ENCODE data around the gene LLCFC1.

The LLCFC1 gene

DNA sequence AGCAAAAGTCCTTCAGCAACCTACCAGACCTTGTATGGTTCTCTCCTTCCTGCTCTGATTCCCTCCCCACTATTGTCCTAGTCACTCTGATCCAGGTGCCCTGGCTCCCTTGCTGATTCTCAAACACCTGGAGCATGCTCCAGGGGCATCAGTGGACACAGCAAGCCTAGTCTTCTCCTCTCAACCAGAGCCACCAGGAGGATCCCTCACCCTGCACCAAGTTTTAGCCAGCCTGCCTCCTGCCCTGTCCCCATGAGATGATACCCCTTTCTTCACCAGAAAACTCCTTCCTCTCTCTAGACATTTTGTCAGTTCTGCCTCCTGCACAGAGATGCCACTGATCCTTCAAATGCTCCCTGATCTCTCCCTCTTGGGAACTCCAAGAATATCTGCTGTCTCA lies 11.0 kb downstream of the LLCFC1 start:
- peaks cover 5% of the 10 kb centered on the region for H3K4me1 ChIP-seq (ENCODE audit: low read depth, poor library complexity, severe bottlenecking)
- H3K79me2 ChIP-seq (ENCODE audit: insufficient read depth, low read depth) = no peaks in the 10 kb centered on the region
- no peaks in the 10 kb centered on the region for H3K27me3 ChIP-seq (ENCODE audit: insufficient read depth, low read depth)
- no peaks in the 10 kb centered on the region for H3K36me3 ChIP-seq (ENCODE audit: insufficient read depth)
- no peak overlapping the region for H3K4me2 ChIP-seq
- no peak overlapping the region for H2AFZ ChIP-seq (ENCODE audit: low read depth)
- H3K4me3 ChIP-seq (IDR thresholded peaks at IDR 0.05; ENCODE audit: insufficient read depth, low read depth, low read length) = no peak overlapping the region
- no peak overlapping the region for H3K9ac ChIP-seq
- no peak overlapping the region for H3K27ac ChIP-seq
- H4K20me1 ChIP-seq (ENCODE audit: insufficient read depth) = no peaks in the 10 kb centered on the region
- TF ChIP-seq, protein P1, sequence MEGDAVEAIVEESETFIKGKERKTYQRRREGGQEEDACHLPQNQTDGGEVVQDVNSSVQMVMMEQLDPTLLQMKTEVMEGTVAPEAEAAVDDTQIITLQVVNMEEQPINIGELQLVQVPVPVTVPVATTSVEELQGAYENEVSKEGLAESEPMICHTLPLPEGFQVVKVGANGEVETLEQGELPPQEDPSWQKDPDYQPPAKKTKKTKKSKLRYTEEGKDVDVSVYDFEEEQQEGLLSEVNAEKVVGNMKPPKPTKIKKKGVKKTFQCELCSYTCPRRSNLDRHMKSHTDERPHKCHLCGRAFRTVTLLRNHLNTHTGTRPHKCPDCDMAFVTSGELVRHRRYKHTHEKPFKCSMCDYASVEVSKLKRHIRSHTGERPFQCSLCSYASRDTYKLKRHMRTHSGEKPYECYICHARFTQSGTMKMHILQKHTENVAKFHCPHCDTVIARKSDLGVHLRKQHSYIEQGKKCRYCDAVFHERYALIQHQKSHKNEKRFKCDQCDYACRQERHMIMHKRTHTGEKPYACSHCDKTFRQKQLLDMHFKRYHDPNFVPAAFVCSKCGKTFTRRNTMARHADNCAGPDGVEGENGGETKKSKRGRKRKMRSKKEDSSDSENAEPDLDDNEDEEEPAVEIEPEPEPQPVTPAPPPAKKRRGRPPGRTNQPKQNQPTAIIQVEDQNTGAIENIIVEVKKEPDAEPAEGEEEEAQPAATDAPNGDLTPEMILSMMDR (conservative IDR thresholded peaks at IDR 0.05; ENCODE audit: low read depth, low read length) = no peak

- Histone ChIP-seq H3K27ac (no peak overlapping the region), H3K79me2 (ENCODE audit: insufficient read depth, low read depth) (no peaks in the 10 kb centered on the region), H2AFZ (ENCODE audit: low read depth) (no peak overlapping the region), H3K27me3 (ENCODE audit: insufficient read depth, low read depth) (no peaks in the 10 kb centered on the region), H4K20me1 (ENCODE audit: insufficient read depth) (no peaks in the 10 kb centered on the region), H3K9ac (no peak overlapping the region), H3K4me3 (IDR thresholded peaks at IDR 0.05; ENCODE audit: insufficient read depth, low read depth, low read length) (no peak overlapping the region), H3K4me1 (ENCODE audit: low read depth, poor library complexity, severe bottlenecking) (peaks cover 5% of the 10 kb centered on the region), H3K4me2 (no peak overlapping the region), H3K36me3 (ENCODE audit: insufficient read depth) (no peaks in the 10 kb centered on the region)
- TF ChIP-seq, protein P1 (conservative IDR thresholded peaks at IDR 0.05; ENCODE audit: low read depth, low read length) = no peak
Measured at GRCh38 chr7:142954680-142955268, 15.5 kb downstream of the LLCFC1 start.

GRCh38 chr7:142956951-142957623 lies 17.8 kb downstream of the LLCFC1 start:
- Histone ChIP-seq H3K79me2 (ENCODE audit: insufficient read depth, low read depth) (no peaks in the 10 kb centered on the region), H3K27ac (no peak overlapping the region), H3K27me3 (ENCODE audit: insufficient read depth, low read depth) (no peaks in the 10 kb centered on the region), H3K9ac (no peak overlapping the region), H4K20me1 (ENCODE audit: insufficient read depth) (no peaks in the 10 kb centered on the region), H3K4me1 (ENCODE audit: low read depth, poor library complexity, severe bottlenecking) (peaks cover 8% of the 10 kb centered on the region), H3K4me2 (no peak overlapping the region), H2AFZ (ENCODE audit: low read depth) (no peak overlapping the region), H3K4me3 (IDR thresholded peaks at IDR 0.05; ENCODE audit: insufficient read depth, low read depth, low read length) (no peak overlapping the region), H3K36me3 (ENCODE audit: insufficient read depth) (no peaks in the 10 kb centered on the region)
- TF ChIP-seq, protein P1 (conservative IDR thresholded peaks at IDR 0.05; ENCODE audit: low read depth, low read length) = no peak

DNA sequence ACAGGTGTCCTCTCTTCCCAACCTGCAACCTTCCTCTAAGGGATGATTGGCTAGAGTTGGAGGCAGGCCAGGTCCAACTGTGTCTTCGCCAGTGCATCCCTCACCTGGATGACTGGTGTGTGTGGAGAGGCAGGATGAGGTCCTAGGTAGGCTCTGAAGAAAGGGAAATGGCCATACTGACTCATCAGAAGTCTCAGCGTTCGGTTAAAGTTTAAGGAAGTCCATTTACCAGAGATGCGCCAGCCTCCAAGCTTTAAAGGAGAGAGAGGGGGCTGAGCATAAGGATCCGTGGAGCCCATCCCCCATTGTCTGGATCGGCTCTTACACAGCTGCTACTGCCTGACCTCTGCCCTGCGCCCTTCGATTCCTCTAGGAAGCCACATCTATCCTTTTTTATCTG lies 18.4 kb downstream of the LLCFC1 start:
- TF ChIP-seq, protein P1 (conservative IDR thresholded peaks at IDR 0.05; ENCODE audit: low read depth, low read length) = no peak
- Histone ChIP-seq H4K20me1 (ENCODE audit: insufficient read depth) (no peaks in the 10 kb centered on the region), H3K27me3 (ENCODE audit: insufficient read depth, low read depth) (no peaks in the 10 kb centered on the region), H3K27ac (no peak overlapping the region), H2AFZ (ENCODE audit: low read depth) (no peak overlapping the region), H3K4me2 (no peak overlapping the region), H3K36me3 (ENCODE audit: insufficient read depth) (no peaks in the 10 kb centered on the region), H3K79me2 (ENCODE audit: insufficient read depth, low read depth) (no peaks in the 10 kb centered on the region), H3K9ac (no peak overlapping the region), H3K4me1 (ENCODE audit: low read depth, poor library complexity, severe bottlenecking) (peaks cover 14% of the 10 kb centered on the region), H3K4me3 (IDR thresholded peaks at IDR 0.05; ENCODE audit: insufficient read depth, low read depth, low read length) (no peak overlapping the region)
